ENCODE data around the gene ATG4B.

The ATG4B gene

DNA sequence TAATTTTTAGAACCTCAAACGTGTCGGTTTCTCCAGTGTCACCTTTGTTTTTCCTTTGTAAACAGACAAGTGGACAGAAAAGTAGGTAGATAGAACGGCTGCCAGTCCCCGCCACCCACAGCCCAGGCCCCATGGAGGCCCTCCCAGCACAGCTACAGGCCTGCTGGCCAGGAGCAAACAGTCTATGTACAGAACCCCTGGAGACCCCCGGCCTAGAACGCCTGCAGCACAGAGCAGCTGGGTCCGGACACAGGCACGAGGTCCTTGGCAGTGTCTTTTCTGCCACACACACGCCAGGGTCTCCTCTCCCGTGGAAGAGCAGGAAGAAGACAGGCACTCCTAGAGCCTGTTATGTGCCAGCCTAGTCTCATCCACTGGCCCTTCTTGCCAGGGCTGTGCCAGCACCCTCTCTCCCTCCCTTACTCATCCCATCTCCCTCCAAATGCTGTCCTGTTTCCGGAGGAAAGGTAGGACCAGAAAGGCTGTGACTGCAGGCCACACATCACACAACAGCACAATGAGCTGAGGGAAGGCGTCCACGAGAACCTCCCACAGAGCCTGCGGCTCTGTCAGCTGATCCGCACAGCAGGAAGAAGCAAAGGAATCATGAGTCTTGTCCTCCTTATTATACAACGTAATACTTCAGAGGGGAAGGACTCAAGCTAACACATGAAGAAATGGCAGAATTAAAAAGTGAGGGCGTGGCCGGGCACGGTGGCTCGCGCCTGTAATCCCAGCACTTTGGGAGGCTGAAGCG, 41.5 kb downstream of the ATG4B start:
- ChIA-PET CTCF (interaction anchor here (0.9 to 2.3 kb wide), 7 partner anchors 9 to 200 kb away, joined by 3 to 11 read pairs (median 4); no protein-coding TSS in a partner anchor), POLR2A (no interaction called here)
- DNase-seq (ENCODE audit: low read depth, low spot score), result no peak
- TF ChIP-seq CTCF (IDR thresholded peaks at IDR 0.05; ENCODE audit: insufficient read depth, low read length, missing control alignments), result no peak
- no peak overlapping the region for H3K4me3 ChIP-seq (ENCODE audit: low read depth, low read length)

DNA sequence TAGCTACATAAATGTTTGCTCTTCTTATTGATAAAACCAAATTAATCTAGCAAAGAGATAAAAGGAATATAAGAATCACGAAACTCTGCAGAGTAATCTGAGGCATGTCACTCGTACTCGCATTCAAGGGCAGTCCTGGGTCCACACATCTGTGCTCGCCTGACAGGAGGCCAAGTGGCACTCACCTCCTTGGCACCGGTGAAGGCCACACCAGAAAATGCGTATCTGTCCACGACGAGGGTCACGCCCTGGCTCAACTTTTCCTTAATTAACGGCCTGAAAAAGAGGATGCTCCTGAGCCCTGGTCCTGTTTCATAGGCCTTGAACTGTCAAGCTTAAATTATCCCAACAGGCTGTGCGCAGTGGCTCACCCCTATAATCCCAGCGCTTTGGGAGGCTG, 42.6 kb downstream of the ATG4B start:
- ChIA-PET POLR2A (no interaction called here), CTCF (interaction anchor here (0.6 to 2.3 kb wide), 7 partner anchors 10 to 322 kb away, joined by 3 to 11 read pairs (median 4); no protein-coding TSS in a partner anchor)
- DNase-seq (ENCODE audit: low read depth, low spot score), result no peak
- no peak overlapping the region for H3K4me3 ChIP-seq (ENCODE audit: low read depth, low read length)
- TF ChIP-seq CTCF (IDR thresholded peaks at IDR 0.05; ENCODE audit: insufficient read depth, low read length, missing control alignments), result no peak

DNA sequence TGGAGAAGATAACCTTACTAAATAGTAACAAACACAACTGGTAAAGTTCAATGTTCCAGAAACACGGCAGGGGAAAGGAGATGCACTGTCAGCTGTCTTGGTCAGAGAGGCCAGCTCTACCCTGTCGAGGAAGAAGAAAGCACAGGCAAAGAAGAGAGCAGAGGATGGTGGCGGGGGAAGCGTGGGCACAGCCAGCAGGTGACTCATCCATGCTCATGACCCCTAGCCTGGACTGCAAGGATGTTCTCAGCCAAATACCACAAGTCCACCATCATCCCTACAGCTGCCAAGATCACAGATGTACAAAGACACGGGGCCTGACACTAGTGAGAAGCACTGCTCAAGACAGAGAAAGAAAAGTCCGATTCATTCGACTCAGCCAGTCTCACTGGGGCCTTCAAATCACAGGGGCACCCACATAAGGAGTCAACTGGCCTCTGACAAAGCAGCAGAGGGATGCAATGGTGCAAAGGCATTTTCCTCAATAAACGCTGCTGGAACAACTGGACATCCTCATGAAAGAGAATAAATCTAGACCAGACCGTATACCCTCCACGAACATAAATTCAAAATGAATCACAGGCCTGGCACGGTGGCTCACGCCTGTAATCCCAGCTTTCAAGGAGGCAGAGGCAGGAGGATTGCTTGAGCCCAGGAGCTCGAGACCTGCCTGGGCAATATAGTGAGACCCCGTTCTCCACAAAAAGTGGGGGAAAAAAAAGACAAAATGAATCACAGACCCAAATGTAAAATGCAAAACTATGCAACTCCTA, 43.5 kb downstream of the ATG4B start:
- TF ChIP-seq CTCF (IDR thresholded peaks at IDR 0.05; ENCODE audit: insufficient read depth, low read length, missing control alignments), result no peak
- H3K4me3 ChIP-seq (ENCODE audit: low read depth, low read length), result no peak overlapping the region
- ChIA-PET CTCF (interaction anchor here (1.2 to 2.3 kb wide), 4 partner anchors 12 to 50 kb away, joined by 4 to 11 read pairs (median 4); no protein-coding TSS in a partner anchor), POLR2A (interaction anchor here (1.1 kb wide), 1 partner anchor 53 kb away, joined by 3 read pairs; the partner anchor contains the start of gene D2HGDH)
- peak; percentile 93 for DNase-seq (ENCODE audit: low read depth, low spot score)

DNA sequence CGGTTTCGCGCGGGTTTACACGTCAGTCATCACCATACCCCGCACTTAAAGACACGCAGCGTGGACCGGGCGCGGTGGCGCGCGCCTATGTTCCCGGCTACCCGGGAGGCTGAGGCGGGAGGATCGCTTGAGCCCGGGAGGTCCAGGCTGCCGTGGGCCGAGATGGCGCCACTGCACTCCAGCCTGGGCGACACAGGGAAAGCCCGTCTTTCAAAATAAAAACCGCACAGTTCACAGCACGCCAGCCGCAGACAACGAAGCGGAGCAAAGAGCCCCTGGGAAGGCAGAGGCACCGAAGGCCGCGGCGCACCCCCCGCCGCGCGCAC, 48.8 kb downstream of the ATG4B start:
- CTCF ChIA-PET, result interaction anchor here (1.5 kb wide), 1 partner anchor 192 kb away, joined by 3 read pairs; no protein-coding TSS in a partner anchor
- DNase-seq (ENCODE audit: low read depth, low spot score), result no peak
- TF ChIP-seq CTCF (IDR thresholded peaks at IDR 0.05; ENCODE audit: insufficient read depth, low read length, missing control alignments), result no peak
- peak overlapping the region; percentile 82 for H3K4me3 ChIP-seq (ENCODE audit: low read depth, low read length)
- POLR2A ChIA-PET, result interaction anchor here (0.7 to 2.3 kb wide), 6 partner anchors 11 to 378 kb away, joined by 3 to 11 read pairs (median 4); partner anchors contain the start of gene ING5

DNA sequence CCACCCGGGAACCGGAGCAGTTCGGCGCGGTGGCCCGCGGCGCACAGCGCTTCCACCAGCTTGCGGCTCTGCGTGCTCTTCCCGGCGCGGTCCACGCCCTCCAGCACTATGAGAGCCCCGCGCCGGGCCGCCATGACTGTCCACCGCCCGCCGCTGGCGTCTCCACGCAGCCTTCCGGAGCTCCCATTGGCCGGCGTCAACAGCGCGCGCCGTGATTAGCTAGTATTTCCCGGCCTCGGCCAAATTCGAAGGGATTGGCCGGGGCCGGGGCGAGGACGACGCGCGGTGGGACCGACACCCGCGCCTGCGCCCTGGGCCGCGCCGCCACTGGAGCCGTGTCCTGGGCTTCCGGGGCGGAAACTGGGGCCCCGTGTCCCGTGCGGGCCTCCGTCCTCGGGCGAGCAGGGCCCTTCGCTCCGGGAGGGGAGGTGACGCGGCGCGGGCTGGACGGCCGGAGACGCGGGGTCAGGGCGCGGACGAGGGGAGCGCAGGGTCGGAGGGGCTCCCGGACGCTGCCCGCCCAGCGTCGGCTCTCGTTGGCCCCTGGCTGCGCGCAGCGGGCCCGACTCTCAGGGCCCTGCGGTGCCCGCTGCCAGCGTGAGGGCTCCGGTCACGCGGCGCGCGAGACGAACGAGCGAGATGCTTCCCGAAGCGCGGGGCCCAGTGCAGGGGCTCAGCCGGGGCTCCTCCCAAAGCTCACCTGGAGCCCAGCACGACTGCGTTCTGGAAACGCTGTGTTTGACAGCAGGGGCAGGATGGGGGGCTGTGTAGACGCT, 49.3 kb downstream of the ATG4B start, which contains the start of gene DTYMK:
DTYMK (minus strand) TSS at position 166 of the 776 bp plus-strand sequence; CDS start at position 134, 32 bp downstream.
- CTCF ChIA-PET, result interaction anchor here (0.8 to 1.6 kb wide), 3 partner anchors 12 to 192 kb away, joined by 3 to 4 read pairs (median 3); no protein-coding TSS in a partner anchor
- H3K4me3 ChIP-seq (ENCODE audit: low read depth, low read length), result peak within 1 kb of the TSS; percentile 96
- no peak for TF ChIP-seq CTCF (IDR thresholded peaks at IDR 0.05; ENCODE audit: insufficient read depth, low read length, missing control alignments)
- POLR2A ChIA-PET, result interaction anchor here (0.7 to 2.3 kb wide), 6 partner anchors 10 to 378 kb away, joined by 3 to 11 read pairs (median 4); partner anchors contain the start of gene ING5
- DNase-seq (ENCODE audit: low read depth, low spot score), result peak; percentile 44
